Osteoblast (primary cell): ENCODE data around the gene NACC2. TPM values are rescaled to one million over a fixed set of nuclear protein-coding genes. Genes with fewer than 3 reads are reported as not detected.

Source experiments
- DNase-seq: peaks from one replicate; pipeline ENCODE4 v3.0.0; 2011; ENCODE audit warnings: low spot score, mixed read lengths; ENCODE audit not compliant: insufficient read length; ENCODE audit errors: missing footprints
- H2AFZ ChIP-seq: 2 replicates; pipeline ENCODE4 v1.6.0; 2011; ENCODE audit warnings: mild to moderate bottlenecking, low read length
- H3K27ac ChIP-seq: 2 replicates; pipeline ENCODE4 v1.5.1; 2011; ENCODE audit warnings: mild to moderate bottlenecking, low read depth, low read length, moderate library complexity
- H3K27me3 ChIP-seq: 2 replicates; pipeline ENCODE4 v1.6.0; 2012; ENCODE audit warnings: mild to moderate bottlenecking, control low read depth, inconsistent platforms, low read length, moderate library complexity; ENCODE audit not compliant: insufficient read depth
- H3K36me3 ChIP-seq: 2 replicates; pipeline ENCODE4 v1.5.1; 2011; ENCODE audit warnings: mild to moderate bottlenecking, low read length, control low read depth, moderate library complexity; ENCODE audit not compliant: insufficient read depth
- H3K4me1 ChIP-seq: 2 replicates; pipeline ENCODE4 v1.5.1; 2011; ENCODE audit warnings: mild to moderate bottlenecking, low read length, control low read depth, moderate library complexity; ENCODE audit not compliant: insufficient read depth
- H3K4me2 ChIP-seq: 2 replicates; pipeline ENCODE4 v1.6.0; 2011; ENCODE audit warnings: mild to moderate bottlenecking, low read length; ENCODE audit not compliant: insufficient read depth
- H3K4me3 ChIP-seq: fragments of 200-600 bp; sonication (generic); 3 replicates; pipeline ENCODE4 v1.5.1; 2012; ENCODE audit warnings: mild to moderate bottlenecking, low read length, inconsistent platforms; ENCODE audit not compliant: insufficient read depth
- H3K79me2 ChIP-seq: 2 replicates; pipeline ENCODE4 v1.6.0; 2012; ENCODE audit warnings: mild to moderate bottlenecking, low read length, control low read depth, inconsistent platforms; ENCODE audit not compliant: insufficient read depth
- H3K9me3 ChIP-seq: 2 replicates; pipeline ENCODE4 v1.5.1; 2011; ENCODE audit warnings: low read depth, low read length, control low read depth
- H4K20me1 ChIP-seq: 2 replicates; pipeline ENCODE4 v1.6.0; 2012; ENCODE audit warnings: mild to moderate bottlenecking, low read length, control low read depth; ENCODE audit not compliant: insufficient read depth
- CTCF ChIP-seq: IDR thresholded peaks from 2 replicates; pipeline ENCODE4 v1.5.1; 2011; ENCODE audit warnings: mild to moderate bottlenecking, low read depth, low read length, moderate library complexity; ENCODE audit errors: extremely low read depth
- total RNA-seq: library from RNA; depleted of rRNA; stranded (reverse); fragments of >200 nt; gene quantifications from 2 replicates; pipeline ENCODE4 v1.2.3, GENCODE V29; 2012

The NACC2 gene
- total RNA-seq, 1 donor = 32.9 TPM

DNA sequence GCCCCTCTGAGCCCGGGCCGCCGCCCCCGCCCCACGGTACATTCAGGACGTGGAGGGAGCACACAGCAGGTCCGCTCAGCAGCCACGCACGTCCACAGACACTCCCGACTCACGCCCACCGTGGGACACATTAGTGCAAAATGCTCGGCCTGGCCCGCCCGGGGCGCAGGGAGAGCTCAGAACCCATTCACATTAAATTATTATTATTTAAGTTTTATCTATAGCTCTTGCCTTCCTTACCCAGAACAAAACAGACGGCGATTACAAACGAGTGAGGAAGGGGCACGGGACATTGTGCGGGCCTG, 86.4 kb downstream of the NACC2 start:
- Histone ChIP-seq H3K9me3 (no peaks in the 10 kb centered on the region), H3K27me3 (no peaks in the 10 kb centered on the region), H3K36me3 (peaks cover 28% of the 10 kb centered on the region), H3K27ac (no peak overlapping the region), H2AFZ (no peak overlapping the region), H3K4me2 (no peak overlapping the region), H3K79me2 (no peaks in the 10 kb centered on the region), H3K4me3 (no peak overlapping the region), H4K20me1 (peaks cover 36% of the 10 kb centered on the region), H3K4me1 (peaks cover 7% of the 10 kb centered on the region)
- TF ChIP-seq CTCF = no peak
- no peak for DNase-seq

DNA sequence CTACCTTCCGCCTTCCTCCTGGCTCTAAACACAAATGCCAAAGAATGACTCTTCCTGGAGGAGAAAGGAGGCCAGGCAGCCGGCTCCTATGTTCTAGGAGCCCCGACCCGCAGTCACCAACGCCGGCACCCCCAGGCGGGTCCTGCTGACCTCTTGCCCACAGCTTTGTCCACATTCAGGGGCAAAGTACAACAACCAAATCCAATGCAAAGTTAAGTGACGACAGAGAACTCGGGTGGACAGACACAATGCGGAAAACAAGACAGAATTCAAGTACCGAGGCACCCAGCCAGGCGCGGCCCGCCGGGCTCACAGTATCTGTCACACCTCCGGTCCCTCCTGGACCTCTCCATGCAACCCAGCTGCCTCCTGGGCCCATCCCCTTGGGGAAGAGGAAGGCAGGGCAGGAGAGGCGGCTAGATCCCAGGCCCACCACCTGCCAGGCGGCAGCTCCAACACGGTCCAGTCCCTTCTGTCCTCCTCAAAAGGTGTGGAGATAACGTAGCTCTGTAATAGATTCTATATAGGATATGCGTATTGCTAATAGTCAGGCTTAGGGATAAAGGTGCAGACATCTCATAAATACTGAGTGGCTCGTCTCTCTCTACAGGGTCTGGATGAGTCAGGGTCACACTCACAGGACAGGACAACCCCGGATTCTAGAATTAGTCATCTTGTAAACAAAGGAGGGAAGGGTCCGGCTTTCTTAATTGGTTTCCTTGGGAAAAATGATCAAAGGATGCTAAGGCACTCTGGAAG, 87.0 kb downstream of the NACC2 start:
- H2AFZ ChIP-seq = no peak overlapping the region
- H3K4me2 ChIP-seq = no peak overlapping the region
- TF ChIP-seq CTCF = no peak
- H3K9me3 ChIP-seq = no peaks in the 10 kb centered on the region
- H3K36me3 ChIP-seq = peaks cover 25% of the 10 kb centered on the region
- no peak overlapping the region for H3K27ac ChIP-seq
- H3K27me3 ChIP-seq = no peaks in the 10 kb centered on the region
- H4K20me1 ChIP-seq = peaks cover 36% of the 10 kb centered on the region
- peaks cover 7% of the 10 kb centered on the region for H3K4me1 ChIP-seq
- H3K79me2 ChIP-seq = no peaks in the 10 kb centered on the region
- no peak overlapping the region for H3K4me3 ChIP-seq
- peak; percentile 99 for DNase-seq

DNA sequence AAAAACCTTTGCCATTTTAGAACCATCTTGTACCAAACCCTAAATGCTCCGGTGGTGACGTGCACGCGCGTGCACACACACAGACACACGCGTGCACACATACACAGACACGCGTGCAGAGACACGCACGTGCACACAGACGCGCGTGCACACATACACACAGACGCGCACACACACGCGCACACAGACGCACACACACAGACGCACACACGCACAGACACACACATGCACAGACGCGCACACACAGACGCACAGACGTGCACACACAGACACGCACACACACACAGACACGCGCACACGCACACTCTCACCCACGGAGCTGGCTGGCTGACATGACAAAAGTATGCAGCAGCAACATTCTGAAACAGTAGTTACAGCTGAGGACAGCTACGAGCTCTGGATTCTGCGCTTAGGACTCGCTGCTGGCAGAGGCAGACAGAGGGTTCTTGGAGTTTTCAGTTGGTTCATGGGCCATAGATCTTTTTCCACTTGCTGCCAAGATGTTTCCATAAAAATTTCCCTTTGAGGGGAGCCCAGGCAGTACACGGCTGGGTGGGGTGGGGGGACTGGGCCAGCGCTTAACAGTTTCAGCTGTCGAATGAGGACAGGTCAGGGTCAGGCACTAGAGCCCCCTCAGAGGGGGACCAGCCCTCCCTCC, 87.7 kb downstream of the NACC2 start:
- Histone ChIP-seq H3K27me3 (no peaks in the 10 kb centered on the region), H4K20me1 (peaks cover 36% of the 10 kb centered on the region), H3K4me1 (peaks cover 7% of the 10 kb centered on the region), H3K36me3 (peaks cover 19% of the 10 kb centered on the region), H3K9me3 (no peaks in the 10 kb centered on the region), H3K4me3 (no peak overlapping the region), H3K4me2 (no peak overlapping the region), H3K27ac (no peak overlapping the region), H3K79me2 (no peaks in the 10 kb centered on the region), H2AFZ (no peak overlapping the region)
- no peak for TF ChIP-seq CTCF
- DNase-seq = no peak

GRCh38 chr9:136006169-136006568, 88.9 kb downstream of the NACC2 start:
- H4K20me1 ChIP-seq = peaks cover 31% of the 10 kb centered on the region
- H3K27ac ChIP-seq = no peak overlapping the region
- no peak overlapping the region for H3K4me3 ChIP-seq
- no peak overlapping the region for H2AFZ ChIP-seq
- no peak for TF ChIP-seq CTCF
- H3K4me1 ChIP-seq = peaks cover 7% of the 10 kb centered on the region
- DNase-seq = no peak
- no peak overlapping the region for H3K4me2 ChIP-seq
- H3K27me3 ChIP-seq = no peaks in the 10 kb centered on the region
- no peaks in the 10 kb centered on the region for H3K9me3 ChIP-seq
- no peaks in the 10 kb centered on the region for H3K79me2 ChIP-seq
- H3K36me3 ChIP-seq = peaks cover 12% of the 10 kb centered on the region
